Aorta (tissue), 5 donors: ENCODE measurements around the gene SLC6A9. TPM values are rescaled to one million over a fixed set of nuclear protein-coding genes. Genes with fewer than 3 reads are reported as not detected.

Experiments used
- ATAC-seq: fragments of 200-7000 bp; cut with Tn5 transposase; one replicate; pipeline ENCODE4 v1.9.1; 2022; ENCODE audit warnings: moderate library complexity; ENCODE audit not compliant: low FRiP score
- DNase-seq, 2 donors: peaks; one replicate each; pipeline ENCODE4 v3.0.0-alpha.2; 2020
- H3K27ac ChIP-seq, 2 donors: one replicate each; pipeline ENCODE4 v1.5.1; 2013; ENCODE audit warnings: low read length in 2 of 2, mild to moderate bottlenecking in 2 of 2, moderate library complexity in 2 of 2, control low read depth in 1 of 2, inconsistent platforms in 1 of 2, low read depth in 1 of 2
- H3K27me3 ChIP-seq, 2 donors: one replicate each; pipeline ENCODE4 v1.6.1; 2013; ENCODE audit warnings: control low read depth in 1 of 2, low read length in 1 of 2, mild to moderate bottlenecking in 1 of 2, moderate library complexity in 1 of 2; ENCODE audit not compliant: insufficient read depth in 2 of 2, control insufficient read depth in 1 of 2
- H3K36me3 ChIP-seq, 2 donors: one replicate each; pipeline ENCODE4 v1.6.1; 2013; ENCODE audit warnings: control low read depth in 1 of 2, low read length in 1 of 2, mild to moderate bottlenecking in 1 of 2; ENCODE audit not compliant: insufficient read depth in 2 of 2, control insufficient read depth in 1 of 2
- H3K4me1 ChIP-seq, 2 donors: one replicate each; pipeline ENCODE4 v1.6.1; 2013; ENCODE audit warnings: low read length in 2 of 2, control low read depth in 1 of 2, mild to moderate bottlenecking in 1 of 2, moderate library complexity in 1 of 2; ENCODE audit not compliant: insufficient read depth in 2 of 2, control insufficient read depth in 1 of 2
- H3K4me3 ChIP-seq, 2 donors: one replicate each; pipeline ENCODE4 v1.5.1; 2013; ENCODE audit warnings: low read length in 2 of 2, control low read depth in 1 of 2, mild to moderate bottlenecking in 1 of 2
- H3K9me3 ChIP-seq: one replicate; pipeline ENCODE4 v1.6.1; 2013; ENCODE audit warnings: mild to moderate bottlenecking, low read length; ENCODE audit not compliant: control insufficient read depth
- WGBS, 2 donors: extraction: QIAGEN DNeasy Blood & Tissue Kit; methylation state at CpG; one replicate each; pipeline ENCODE4 v1.1.7; 2013; 5-methylcytosine and 5-hydroxymethylcytosine counted together
- intact Hi-C, 2 donors: fragments of 100-400 bp; cut with DNase I; formaldehyde crosslinking; loops; one replicate each; pipeline versions ENCODE4 v1.14.2 to v1.15.0; 2022
- long read RNA-seq, 2 donors: library from polyadenylated mRNA; unstranded; transcript quantifications; one replicate each; pipeline ENCODE4 v2.0.0, GENCODE V29; 2020 to 2021
- polyA plus RNA-seq, 2 donors: library from polyadenylated mRNA; stranded (reverse); fragments of 200-250 nt; gene quantifications; one replicate each; pipeline ENCODE4 v1.2.3, GENCODE V29; 2013
- total RNA-seq, 2 donors: library from RNA; stranded (reverse); fragmentation: NEBNext Ultra II Directional; extraction: Animal tissue kit (Norgen Biotek cat#: 25700); gene quantifications; one replicate each; pipeline ENCODE4 v1.2.1, GENCODE V29; 2021
- donor health status: healthy with polysubstance abuse.
- donor health status: Bipolar disorder and iron deficiency.
- donor health status: DM: no; HTN: no; CAD: no.
- donor health status: DM: no; HTN: no; CAD: no.
- donor health status: DM: yes; HTN: yes; CAD: no.

The SLC6A9 gene
- total RNA-seq (10 to 100 TPM in 1 of 2 donors, 1 to 10 TPM in 1; 5.5 to 18.9 TPM), polyA plus RNA-seq (1 to 10 TPM; 1.3 to 7.5 TPM)
- long read RNA-seq, donor 1, partial matches to known transcripts = 0 of 1 reads
- long read RNA-seq, donor 1, other reads (novel, unspliced or antisense) = 1 of 1 reads
- long read RNA-seq, donor 2, partial matches to known transcripts = 3 of 7 reads
- long read RNA-seq, donor 2, other reads (novel, unspliced or antisense) = 2 of 7 reads

DNA sequence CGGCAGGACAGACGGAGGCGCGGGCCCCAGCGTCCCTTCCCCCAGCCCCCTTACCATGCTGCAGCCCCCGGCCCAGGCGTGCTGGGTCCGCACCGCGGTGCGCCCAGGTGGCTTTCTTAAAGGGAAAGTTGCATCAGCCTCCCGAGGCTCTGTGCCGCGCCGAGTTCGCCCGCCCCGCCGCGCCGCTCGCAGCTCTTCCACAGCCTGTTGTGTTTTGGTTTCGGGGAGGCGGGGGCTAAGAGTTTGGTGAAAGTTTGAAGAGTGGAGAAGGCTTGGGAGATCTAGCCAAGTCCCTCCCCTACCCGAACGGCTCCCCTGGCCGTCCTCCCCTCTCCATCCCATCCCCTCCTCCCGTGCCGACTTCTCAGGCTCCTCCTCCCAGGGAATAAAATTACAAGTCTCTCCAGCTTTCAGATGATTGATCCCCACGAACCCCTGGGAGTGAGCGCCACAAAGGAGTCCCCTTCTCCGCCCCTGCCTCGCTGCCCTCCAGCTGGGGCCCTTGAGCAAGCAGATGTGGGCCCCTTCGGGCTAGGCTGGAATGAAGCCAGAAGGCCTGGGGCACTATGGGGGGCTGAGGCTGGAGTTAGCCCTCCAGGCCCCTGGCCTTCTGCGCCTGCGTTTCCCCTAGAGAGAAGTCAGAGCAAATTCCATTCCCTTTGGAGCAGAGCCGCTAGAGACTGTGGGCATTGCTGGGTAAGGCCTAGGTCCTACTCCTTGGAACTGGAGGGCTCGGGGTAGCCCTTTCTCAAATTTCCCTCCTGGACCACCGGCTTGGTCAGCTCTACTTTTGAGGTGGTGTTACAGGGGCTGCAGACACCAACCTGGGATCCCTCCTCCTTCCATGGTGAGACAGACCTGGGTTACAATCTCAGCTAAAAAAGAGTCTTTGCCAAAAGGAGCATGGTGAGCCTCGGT lies at the start of gene SLC6A9:
Gene SLC6A9, minus strand, starts transcription at position 211 of the 918 bp plus-strand sequence. CDS start 7,185 bp downstream, outside the sequence.
- H3K27me3 ChIP-seq = no peaks in the 10 kb centered on the region
- ATAC-seq (peak; percentile 69), DNase-seq (peak; percentile 83)
- H3K36me3 ChIP-seq = no peaks in the 10 kb centered on the region
- WGBS, 2 donors = 5 to 6% methylated on average over 38 to 40 of the region's 40 CpGs
- H3K4me3 ChIP-seq = peak within 1 kb of the TSS; percentile 72 to 79
- H3K4me1 ChIP-seq = no peaks in the 10 kb centered on the region
- intact Hi-C loops = loop anchor here in 1 of 2 donors (5.0 kb wide), 2 partner anchors 39 to 269 kb away; partner anchors contain the start of gene CCDC24
- H3K27ac ChIP-seq = peak within 1 kb of the TSS in 1 of 2 donors; percentile 61
- no peaks in the 10 kb centered on the region for H3K9me3 ChIP-seq

- H3K4me1 ChIP-seq = no peaks in the 10 kb centered on the region
- H3K4me3 ChIP-seq = no peak overlapping the region
- DNase-seq = no peak
- H3K9me3 ChIP-seq = no peaks in the 10 kb centered on the region
- no peak for ATAC-seq
- intact Hi-C loops = no loop called here
- WGBS, 2 donors = 83 to 87% methylated on average over 4 of the region's 4 CpGs
- no peak overlapping the region for H3K27ac ChIP-seq
- no peaks in the 10 kb centered on the region for H3K36me3 ChIP-seq
- no peaks in the 10 kb centered on the region for H3K27me3 ChIP-seq
Measured at GRCh38 chr1:44079566-44079965, 48.3 kb upstream of the SLC6A9 start.

DNA sequence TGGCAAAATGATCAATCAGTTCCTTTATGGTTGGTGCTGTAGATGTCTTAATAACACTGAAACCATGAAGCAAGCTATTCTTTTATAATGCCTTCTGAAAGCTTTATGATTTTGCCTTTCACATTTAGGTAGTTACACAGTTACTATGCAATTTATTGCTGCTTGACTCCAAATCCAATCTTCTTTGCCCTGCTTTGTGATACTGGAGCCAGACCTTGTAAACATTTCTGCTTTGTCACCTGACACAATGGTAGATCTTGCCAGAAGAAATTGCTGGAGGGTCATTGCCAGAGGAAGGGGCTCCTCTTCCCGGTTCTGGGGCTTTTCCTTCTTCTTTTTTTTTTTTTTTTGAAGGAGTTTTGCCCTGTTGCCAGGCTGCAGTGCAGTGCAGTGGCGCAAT lies 46.8 kb upstream of the SLC6A9 start:
- Histone ChIP-seq H3K4me3 (no peak overlapping the region), H3K36me3 (no peaks in the 10 kb centered on the region), H3K4me1 (peaks cover 0 to 3% of the 10 kb centered on the region in 2 donors), H3K27ac (no peak overlapping the region), H3K27me3 (no peaks in the 10 kb centered on the region), H3K9me3 (no peaks in the 10 kb centered on the region)
- ATAC-seq (no peak), DNase-seq (no peak)
- 63 to 65% methylated on average over 2 of the region's 2 CpGs for WGBS, 2 donors
- intact Hi-C loops = no loop called here

DNA sequence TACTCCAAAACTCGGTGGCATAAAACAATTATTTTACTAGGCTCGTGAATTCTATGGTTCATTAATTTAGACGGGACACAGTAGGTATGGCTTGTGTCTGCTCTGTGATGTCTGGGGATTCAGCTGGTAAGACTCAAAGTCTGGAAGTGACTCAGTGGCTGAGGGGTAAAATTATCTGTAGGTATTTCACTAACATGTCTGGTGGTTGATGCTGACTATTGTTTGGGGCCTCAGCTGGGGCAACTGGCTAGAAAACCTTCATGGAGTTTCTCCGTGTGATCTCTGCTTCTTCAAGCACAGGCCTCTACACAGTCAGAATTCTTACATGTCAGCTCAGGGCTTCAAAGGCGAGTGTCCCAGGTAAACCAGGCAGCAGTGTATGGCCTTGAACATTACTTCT lies 46.2 kb upstream of the SLC6A9 start:
- intact Hi-C loops = no loop called here
- Histone ChIP-seq H3K4me3 (no peak overlapping the region), H3K4me1 (peaks cover 0 to 3% of the 10 kb centered on the region in 2 donors), H3K27ac (no peak overlapping the region), H3K36me3 (no peaks in the 10 kb centered on the region), H3K9me3 (no peaks in the 10 kb centered on the region), H3K27me3 (no peaks in the 10 kb centered on the region)
- DNase-seq = no peak
- 95 to 96% methylated on average over 5 of the region's 5 CpGs for WGBS, 2 donors
- ATAC-seq = no peak

DNA sequence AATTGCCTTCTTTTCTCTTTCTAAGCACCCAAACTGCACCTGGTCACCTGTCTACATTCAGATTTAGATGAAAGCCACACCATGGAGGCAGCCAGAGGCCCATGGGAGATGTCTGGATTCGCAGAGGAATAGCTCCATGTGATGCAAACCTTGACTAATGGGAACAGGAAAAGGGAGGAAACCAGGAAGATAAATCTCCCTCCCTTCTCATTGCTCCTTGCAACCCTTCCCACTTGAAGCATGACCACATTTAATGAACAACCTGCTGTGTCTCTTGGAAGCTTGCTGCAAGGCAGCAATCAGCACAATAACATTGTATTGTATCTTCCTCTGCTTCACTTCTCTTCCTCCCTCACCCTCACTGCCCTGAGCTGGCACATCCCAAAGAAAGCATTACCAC lies 44.8 kb upstream of the SLC6A9 start:
- no peak overlapping the region for H3K4me3 ChIP-seq
- no peaks in the 10 kb centered on the region for H3K27me3 ChIP-seq
- no peaks in the 10 kb centered on the region for H3K9me3 ChIP-seq
- ATAC-seq (no peak), DNase-seq (no peak)
- 92 to 100% methylated on average over 1 of the region's 1 CpG for WGBS, 2 donors
- peaks cover 0 to 3% of the 10 kb centered on the region in 2 donors for H3K4me1 ChIP-seq
- intact Hi-C loops = no loop called here
- no peaks in the 10 kb centered on the region for H3K36me3 ChIP-seq
- H3K27ac ChIP-seq = no peak overlapping the region

GRCh38 chr1:44074415-44074814 lies 43.2 kb upstream of the SLC6A9 start:
- DNase-seq (no peak), ATAC-seq (no peak)
- Histone ChIP-seq H3K27ac (peak overlapping the region in 1 of 2 donors; percentile 45), H3K27me3 (no peaks in the 10 kb centered on the region), H3K9me3 (no peaks in the 10 kb centered on the region), H3K4me1 (peaks cover 0 to 3% of the 10 kb centered on the region in 2 donors), H3K4me3 (no peak overlapping the region), H3K36me3 (no peaks in the 10 kb centered on the region)
- WGBS, 2 donors = 4 to 10% methylated on average over 3 of the region's 3 CpGs
- intact Hi-C loops = no loop called here

DNA sequence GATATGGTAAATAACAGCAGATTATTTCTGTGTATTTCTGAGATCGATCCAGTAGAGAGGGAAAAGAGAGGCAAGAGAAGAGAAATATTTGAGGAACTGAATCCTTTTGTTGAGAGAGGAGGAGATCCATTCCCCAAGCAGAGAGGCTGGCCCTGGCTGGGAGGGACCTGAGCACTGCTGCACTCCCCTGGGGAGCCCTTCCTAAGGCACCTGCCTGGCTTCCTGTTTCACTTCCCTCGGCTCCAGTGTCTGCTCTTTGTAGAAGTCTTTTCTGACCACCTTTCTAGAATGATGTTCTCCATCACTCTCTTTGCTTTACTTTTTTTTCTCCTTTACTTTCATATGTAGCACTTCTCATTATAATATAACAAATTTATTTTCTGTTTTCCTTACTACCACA lies 42.3 kb upstream of the SLC6A9 start:
- H3K4me3 ChIP-seq = no peak overlapping the region
- ATAC-seq (no peak), DNase-seq (no peak)
- H3K27me3 ChIP-seq = no peaks in the 10 kb centered on the region
- 84 to 90% methylated on average over 2 of the region's 2 CpGs for WGBS, 2 donors
- H3K4me1 ChIP-seq = peaks cover 0 to 3% of the 10 kb centered on the region in 2 donors
- no peaks in the 10 kb centered on the region for H3K36me3 ChIP-seq
- H3K27ac ChIP-seq = no peak overlapping the region
- H3K9me3 ChIP-seq = no peaks in the 10 kb centered on the region
- intact Hi-C loops = no loop called here

GRCh38 chr1:44072821-44073220 lies 41.6 kb upstream of the SLC6A9 start:
- intact Hi-C loops = no loop called here

More at GRCh38 chr1:44072821-44073220, 41.6 kb upstream of the SLC6A9 start:
- WGBS, 2 donors = 95 to 98% methylated on average over 2 of the region's 2 CpGs
- Histone ChIP-seq H3K4me1 (peaks cover 0 to 3% of the 10 kb centered on the region in 2 donors), H3K27me3 (no peaks in the 10 kb centered on the region), H3K36me3 (no peaks in the 10 kb centered on the region), H3K4me3 (no peak overlapping the region), H3K9me3 (no peaks in the 10 kb centered on the region), H3K27ac (no peak overlapping the region)
- DNase-seq = no peak
- no peak for ATAC-seq
